ENCODE results near the gene CFAP299.
"Not testable (repeated sequence)": the region's sequence is repeated elsewhere in the genome, so short reads cannot be mapped to it uniquely, and the experiment has no call there.

CFAP299 gene

DNA sequence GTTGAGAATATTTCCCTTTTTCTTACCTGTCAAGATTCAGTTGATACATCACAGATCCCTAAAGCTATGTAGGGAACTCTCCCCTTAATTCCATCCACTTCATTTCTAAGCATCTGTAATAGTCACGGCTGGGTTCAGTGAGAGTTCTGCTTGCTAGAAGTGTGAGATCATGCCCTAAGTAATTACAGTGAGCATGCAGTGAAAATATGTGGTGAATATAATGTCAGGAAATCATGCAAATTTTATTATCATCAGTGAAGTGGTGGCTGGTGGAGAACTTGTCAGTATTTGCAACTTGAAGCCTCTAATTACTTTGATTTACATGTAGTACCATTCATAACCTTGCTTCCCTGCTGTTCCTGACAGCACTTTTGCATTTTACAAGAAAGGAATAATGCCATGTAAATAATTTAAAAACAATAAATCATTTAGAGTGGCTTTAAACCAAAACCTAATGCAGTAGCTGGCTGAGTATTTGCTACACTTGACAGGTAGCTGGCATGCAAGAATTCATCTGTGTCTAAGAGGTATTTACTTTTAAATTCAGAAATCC lies 28.3 kb upstream of the CFAP299 start:
- H3K27me3 ChIP-seq (ENCODE audit: control insufficient read depth, insufficient read depth, low read length): no peaks in the 10 kb centered on the region
- H3K4me3 ChIP-seq (ENCODE audit: low read length): no peak overlapping the region
- peaks cover 1% of the 10 kb centered on the region for H3K4me1 ChIP-seq (ENCODE audit: control insufficient read depth, insufficient read depth, low read length)
- no peaks in the 10 kb centered on the region for H3K36me3 ChIP-seq (ENCODE audit: control insufficient read depth, insufficient read depth, low read length)
- H3K9me3 ChIP-seq (ENCODE audit: control insufficient read depth, insufficient read depth, low read length): no peaks in the 10 kb centered on the region
- no peak overlapping the region for H3K27ac ChIP-seq (ENCODE audit: low read length)
- DNase-seq (ENCODE audit: low read depth, low spot score): no peak
- no CpG with 5 or more reads among the region's 1 CpG for WGBS (ENCODE audit: insufficient coverage, insufficient read length)

DNA sequence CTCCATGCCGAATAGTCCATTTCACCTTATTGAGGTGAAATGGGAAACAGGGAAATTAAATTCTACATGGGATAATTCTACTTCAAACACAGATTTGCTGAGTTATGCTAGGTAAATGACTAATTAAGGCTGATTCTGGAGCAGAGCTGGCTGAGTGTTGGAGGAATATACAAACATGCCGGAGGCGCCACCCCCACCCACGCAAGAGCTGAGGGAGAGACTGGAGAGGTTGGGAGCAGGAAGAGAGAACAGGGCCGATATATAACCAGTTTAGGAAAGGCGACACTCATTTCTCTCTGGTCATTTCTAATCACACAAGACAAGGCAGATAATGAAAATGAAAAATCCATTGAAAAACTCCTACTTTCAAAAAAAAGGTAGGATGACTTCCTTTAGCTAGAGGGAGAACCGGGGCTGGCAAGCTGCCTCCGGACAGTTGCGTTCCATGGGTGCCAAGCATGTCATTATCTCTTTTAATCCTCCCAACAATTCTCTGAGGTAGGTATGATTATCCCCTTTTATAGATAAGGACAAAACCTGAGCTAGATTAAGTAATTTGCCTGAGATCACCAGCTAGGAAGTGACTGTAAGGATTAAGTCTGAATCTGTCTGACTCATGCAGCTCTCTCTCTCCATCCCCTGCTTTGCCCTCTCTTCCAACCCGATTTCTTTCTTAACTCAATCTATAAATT lies 27.6 kb upstream of the CFAP299 start:
- WGBS (ENCODE audit: insufficient coverage, insufficient read length): 100% methylated on average over 1 of the region's 10 CpGs

DNA sequence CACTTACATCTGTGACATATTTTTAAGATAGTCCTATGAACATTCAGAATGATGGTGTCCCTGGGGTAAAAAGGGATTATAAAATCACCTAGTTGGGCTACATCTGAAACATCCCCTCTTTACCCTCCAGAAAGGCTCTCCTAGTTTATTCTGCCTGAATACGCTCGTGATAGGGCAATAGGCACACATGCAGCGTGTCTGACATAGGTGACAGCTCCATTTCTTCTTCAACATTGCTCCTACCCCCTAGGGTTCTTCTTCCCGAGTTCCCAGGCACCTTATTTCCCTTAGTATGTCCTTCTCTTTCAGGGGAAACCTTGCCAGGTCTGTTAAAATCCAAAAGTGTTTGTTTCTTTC lies 27.1 kb upstream of the CFAP299 start:
- Histone ChIP-seq H3K9me3 (ENCODE audit: control insufficient read depth, insufficient read depth, low read length) (no peaks in the 10 kb centered on the region), H3K27ac (ENCODE audit: low read length) (no peak overlapping the region), H3K27me3 (ENCODE audit: control insufficient read depth, insufficient read depth, low read length) (no peaks in the 10 kb centered on the region), H3K4me3 (ENCODE audit: low read length) (no peak overlapping the region), H3K36me3 (ENCODE audit: control insufficient read depth, insufficient read depth, low read length) (no peaks in the 10 kb centered on the region), H3K4me1 (ENCODE audit: control insufficient read depth, insufficient read depth, low read length) (peaks cover 1% of the 10 kb centered on the region; the same call in 1 of the 2 replicates)
- WGBS (ENCODE audit: insufficient coverage, insufficient read length): no CpG with 5 or more reads among the region's 4 CpGs
- DNase-seq (ENCODE audit: low read depth, low spot score): no peak

More for the DNA sequence above, 27.6 kb upstream of the CFAP299 start:
- Histone ChIP-seq H3K27ac (ENCODE audit: low read length) (no peak overlapping the region), H3K4me3 (ENCODE audit: low read length) (no peak overlapping the region), H3K4me1 (ENCODE audit: control insufficient read depth, insufficient read depth, low read length) (peaks cover 1% of the 10 kb centered on the region), H3K9me3 (ENCODE audit: control insufficient read depth, insufficient read depth, low read length) (no peaks in the 10 kb centered on the region), H3K27me3 (ENCODE audit: control insufficient read depth, insufficient read depth, low read length) (no peaks in the 10 kb centered on the region), H3K36me3 (ENCODE audit: control insufficient read depth, insufficient read depth, low read length) (no peaks in the 10 kb centered on the region)
- no peak for DNase-seq (ENCODE audit: low read depth, low spot score)

DNA sequence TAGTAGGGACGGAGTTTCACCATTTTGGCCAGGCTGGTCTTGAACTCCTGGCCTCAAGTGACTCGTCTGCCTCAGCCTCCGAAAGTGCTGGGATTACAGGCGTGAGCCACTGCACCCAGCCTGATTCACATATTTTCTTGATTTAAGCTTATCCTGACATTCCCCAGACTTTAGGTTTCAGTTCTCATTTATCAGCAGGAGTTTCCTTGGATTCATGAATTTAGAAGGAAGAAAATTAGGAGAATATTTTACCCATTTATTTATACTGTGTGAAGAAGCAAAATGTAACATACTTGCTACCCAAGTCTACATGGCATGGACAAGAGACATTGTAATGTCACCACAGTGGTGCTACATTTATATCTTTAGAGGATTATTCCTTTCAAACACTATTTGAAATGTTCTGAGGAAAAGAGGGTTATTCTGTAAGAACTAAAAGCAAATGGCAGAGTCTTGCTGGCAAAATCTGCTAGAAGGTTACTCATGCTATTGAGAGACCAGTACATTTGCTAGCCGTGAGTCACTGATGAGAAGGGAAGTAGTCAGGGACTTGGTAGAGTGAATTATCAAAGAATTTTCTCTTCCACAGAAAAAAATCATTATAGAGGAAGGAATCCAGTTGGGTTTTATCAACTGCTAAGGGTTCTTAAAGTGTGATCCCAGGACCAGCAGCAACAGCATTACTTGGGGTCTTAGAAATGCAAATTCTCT lies 26.1 kb upstream of the CFAP299 start:
- Histone ChIP-seq H3K36me3 (ENCODE audit: control insufficient read depth, insufficient read depth, low read length) (no peaks in the 10 kb centered on the region), H3K27me3 (ENCODE audit: control insufficient read depth, insufficient read depth, low read length) (no peaks in the 10 kb centered on the region), H3K9me3 (ENCODE audit: control insufficient read depth, insufficient read depth, low read length) (no peaks in the 10 kb centered on the region), H3K27ac (ENCODE audit: low read length) (no peak overlapping the region), H3K4me3 (ENCODE audit: low read length) (no peak overlapping the region), H3K4me1 (ENCODE audit: control insufficient read depth, insufficient read depth, low read length) (peaks cover 1% of the 10 kb centered on the region; the same call in 1 of the 2 replicates)
- no CpG with 5 or more reads among the region's 5 CpGs for WGBS (ENCODE audit: insufficient coverage, insufficient read length)
- no peak for DNase-seq (ENCODE audit: low read depth, low spot score)

DNA sequence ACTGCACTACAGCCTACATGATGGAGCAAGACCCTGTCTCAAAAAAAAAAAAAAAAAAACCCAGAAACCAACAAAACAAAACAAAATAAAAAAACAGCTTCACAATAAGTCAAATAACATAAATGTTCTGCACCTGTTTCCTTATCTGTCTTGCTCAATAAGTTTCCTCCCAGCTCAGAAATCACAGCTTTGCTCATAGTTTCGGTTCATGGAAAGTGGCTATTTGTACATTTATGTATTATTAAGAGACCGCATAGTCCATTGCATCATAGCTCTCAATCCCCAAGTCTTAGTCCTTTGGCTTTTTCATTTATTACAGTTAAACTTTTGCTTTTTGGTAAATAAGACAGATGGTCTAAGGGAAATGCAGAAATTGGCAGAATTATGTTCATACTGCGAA lies 24.4 kb upstream of the CFAP299 start:
- H3K36me3 ChIP-seq (ENCODE audit: control insufficient read depth, insufficient read depth, low read length): no peaks in the 10 kb centered on the region
- no peak overlapping the region for H3K4me3 ChIP-seq (ENCODE audit: low read length)
- peaks cover 1% of the 10 kb centered on the region; the same call in 1 of the 2 replicates for H3K4me1 ChIP-seq (ENCODE audit: control insufficient read depth, insufficient read depth, low read length)
- H3K9me3 ChIP-seq (ENCODE audit: control insufficient read depth, insufficient read depth, low read length): no peaks in the 10 kb centered on the region
- whole genome bisulfite sequencing (ENCODE audit: insufficient coverage, insufficient read length): no CpG with 5 or more reads among the region's 3 CpGs
- H3K27ac ChIP-seq (ENCODE audit: low read length): no peak overlapping the region
- H3K27me3 ChIP-seq (ENCODE audit: control insufficient read depth, insufficient read depth, low read length): no peaks in the 10 kb centered on the region
- no peak for DNase-seq (ENCODE audit: low read depth, low spot score)

DNA sequence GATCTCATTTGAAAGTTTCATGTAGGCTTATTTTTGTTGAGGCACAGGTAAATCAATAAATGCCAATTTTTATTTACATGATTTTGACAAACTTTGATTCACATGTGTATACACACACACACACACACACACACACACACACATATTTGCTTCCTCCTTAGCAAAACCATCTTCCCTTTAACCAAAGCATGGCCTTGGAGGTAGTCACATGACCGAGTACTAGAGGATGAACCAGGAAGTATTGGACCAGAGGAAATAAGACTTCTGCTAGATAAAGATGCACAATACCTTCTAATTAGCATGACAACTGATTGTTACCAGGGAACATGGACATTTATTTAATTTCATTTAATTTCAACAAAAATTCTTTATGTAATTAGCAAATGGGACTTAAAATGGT lies 23.4 kb upstream of the CFAP299 start:
- Histone ChIP-seq H3K36me3 (ENCODE audit: control insufficient read depth, insufficient read depth, low read length) (no peaks in the 10 kb centered on the region), H3K27me3 (ENCODE audit: control insufficient read depth, insufficient read depth, low read length) (no peaks in the 10 kb centered on the region), H3K27ac (ENCODE audit: low read length) (no peak overlapping the region), H3K4me3 (ENCODE audit: low read length) (no peak overlapping the region), H3K4me1 (ENCODE audit: control insufficient read depth, insufficient read depth, low read length) (peaks cover under 1% of the 10 kb centered on the region; the same call in 1 of the 2 replicates), H3K9me3 (ENCODE audit: control insufficient read depth, insufficient read depth, low read length) (no peaks in the 10 kb centered on the region)
- DNase-seq (ENCODE audit: low read depth, low spot score): no peak
- no CpG with 5 or more reads among the region's 1 CpG for WGBS (ENCODE audit: insufficient coverage, insufficient read length)

DNA sequence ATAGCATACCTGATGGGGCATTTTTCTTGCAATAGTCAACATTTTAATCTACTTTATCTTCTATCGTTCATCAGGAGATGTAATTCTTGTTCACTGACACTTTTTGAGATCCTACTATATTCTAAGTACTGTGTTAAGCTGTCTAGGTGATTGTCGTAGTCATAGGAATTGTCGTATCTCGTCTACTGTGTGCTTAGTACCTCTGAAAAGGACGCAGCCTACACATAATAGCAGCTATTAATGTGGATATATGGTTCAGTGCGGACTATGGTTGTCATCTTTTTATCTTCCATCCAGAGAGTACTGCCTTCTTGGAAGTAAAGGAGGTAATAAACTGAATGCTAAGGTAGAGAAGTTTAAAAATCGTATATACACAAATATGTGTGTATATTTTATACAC lies 21.9 kb upstream of the CFAP299 start:
- H3K27me3 ChIP-seq (ENCODE audit: control insufficient read depth, insufficient read depth, low read length): no peaks in the 10 kb centered on the region
- H3K9me3 ChIP-seq (ENCODE audit: control insufficient read depth, insufficient read depth, low read length): no peaks in the 10 kb centered on the region
- DNase-seq (ENCODE audit: low read depth, low spot score): no peak
- H3K27ac ChIP-seq (ENCODE audit: low read length): no peak overlapping the region
- no peak overlapping the region for H3K4me3 ChIP-seq (ENCODE audit: low read length)
- H3K36me3 ChIP-seq (ENCODE audit: control insufficient read depth, insufficient read depth, low read length): no peaks in the 10 kb centered on the region
- WGBS (ENCODE audit: insufficient coverage, insufficient read length): no CpG with 5 or more reads among the region's 7 CpGs
- H3K4me1 ChIP-seq (ENCODE audit: control insufficient read depth, insufficient read depth, low read length): no peaks in the 10 kb centered on the region

DNA sequence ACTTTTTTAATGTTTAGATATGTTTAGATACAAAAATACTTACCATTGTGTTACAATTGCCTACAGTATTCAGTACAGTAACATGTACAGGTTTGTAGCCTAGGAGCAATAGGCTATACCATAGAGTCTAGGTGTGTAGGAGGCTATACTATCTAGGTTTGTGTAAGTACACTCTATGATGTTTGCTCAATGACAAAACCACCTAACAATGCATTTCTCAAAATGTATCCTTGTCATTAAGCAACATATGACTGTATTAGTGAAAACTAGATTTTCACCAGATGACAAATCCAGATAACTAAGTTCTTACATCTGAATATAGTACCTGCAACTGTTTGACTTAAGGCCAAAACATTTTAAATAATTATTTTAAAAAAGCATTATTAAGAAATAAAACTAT lies 19.7 kb upstream of the CFAP299 start:
- H3K36me3 ChIP-seq (ENCODE audit: control insufficient read depth, insufficient read depth, low read length); H3K4me3 ChIP-seq (ENCODE audit: low read length); H3K4me1 ChIP-seq (ENCODE audit: control insufficient read depth, insufficient read depth, low read length); H3K9me3 ChIP-seq (ENCODE audit: control insufficient read depth, insufficient read depth, low read length); H3K27me3 ChIP-seq (ENCODE audit: control insufficient read depth, insufficient read depth, low read length); H3K27ac ChIP-seq (ENCODE audit: low read length); DNase-seq (ENCODE audit: low read depth, low spot score): not testable (repeated sequence)

DNA sequence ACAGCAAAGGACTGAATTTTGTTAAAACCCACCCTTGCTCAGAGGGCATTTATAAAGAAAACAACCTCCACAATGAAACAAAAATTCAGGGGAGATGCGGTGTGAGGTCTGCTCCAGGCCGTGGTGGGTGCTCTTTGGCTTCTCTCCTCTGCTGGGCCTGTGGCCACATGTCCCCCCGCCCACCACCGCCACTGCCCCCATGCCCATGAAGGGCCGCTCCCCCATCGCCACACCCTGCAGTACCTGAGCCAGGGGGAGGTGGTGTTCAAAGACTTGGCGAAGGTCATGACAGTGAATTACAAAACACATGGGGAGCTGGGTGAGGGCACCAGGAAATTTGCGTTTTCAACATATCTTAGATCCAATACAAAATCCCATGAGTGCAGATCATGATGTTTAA lies 14.2 kb upstream of the CFAP299 start:
- H3K9me3 ChIP-seq (ENCODE audit: control insufficient read depth, insufficient read depth, low read length): no peaks in the 10 kb centered on the region
- no CpG with 5 or more reads among the region's 8 CpGs for WGBS (ENCODE audit: insufficient coverage, insufficient read length)
- H3K36me3 ChIP-seq (ENCODE audit: control insufficient read depth, insufficient read depth, low read length): no peaks in the 10 kb centered on the region

DNA sequence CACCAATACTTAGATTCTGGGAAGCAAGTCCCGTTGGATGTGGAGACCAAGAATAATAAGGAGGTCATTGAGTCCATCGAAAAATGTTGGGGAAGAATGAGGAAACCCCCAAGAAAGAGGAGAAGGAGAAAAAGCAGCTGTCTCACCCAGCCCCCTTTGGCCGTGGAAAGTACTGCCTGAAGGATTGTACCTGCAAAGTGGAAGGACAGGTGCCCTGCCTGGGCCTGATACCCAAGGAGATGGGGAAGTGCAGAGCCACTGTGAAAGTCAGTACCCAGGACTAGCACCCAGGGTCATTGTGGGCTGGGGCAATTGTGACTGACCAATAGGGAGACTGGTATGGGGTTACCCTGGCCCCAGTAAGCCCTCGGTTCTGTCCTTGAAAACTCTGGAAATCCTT lies 13.8 kb upstream of the CFAP299 start:
- H3K4me1 ChIP-seq (ENCODE audit: control insufficient read depth, insufficient read depth, low read length): no peaks in the 10 kb centered on the region
- DNase-seq (ENCODE audit: low read depth, low spot score): no peak
- H3K9me3 ChIP-seq (ENCODE audit: control insufficient read depth, insufficient read depth, low read length): no peaks in the 10 kb centered on the region
- no peak overlapping the region for H3K27ac ChIP-seq (ENCODE audit: low read length)
- H3K4me3 ChIP-seq (ENCODE audit: low read length): no peak overlapping the region
- H3K27me3 ChIP-seq (ENCODE audit: control insufficient read depth, insufficient read depth, low read length): no peaks in the 10 kb centered on the region
- no peaks in the 10 kb centered on the region for H3K36me3 ChIP-seq (ENCODE audit: control insufficient read depth, insufficient read depth, low read length)
- WGBS (ENCODE audit: insufficient coverage, insufficient read length): no CpG with 5 or more reads among the region's 4 CpGs

More for the DNA sequence above, 14.2 kb upstream of the CFAP299 start:
- H3K4me1 ChIP-seq (ENCODE audit: control insufficient read depth, insufficient read depth, low read length): no peaks in the 10 kb centered on the region
- no peak overlapping the region for H3K4me3 ChIP-seq (ENCODE audit: low read length)
- no peaks in the 10 kb centered on the region for H3K27me3 ChIP-seq (ENCODE audit: control insufficient read depth, insufficient read depth, low read length)
- no peak overlapping the region for H3K27ac ChIP-seq (ENCODE audit: low read length)
- DNase-seq (ENCODE audit: low read depth, low spot score): no peak

DNA sequence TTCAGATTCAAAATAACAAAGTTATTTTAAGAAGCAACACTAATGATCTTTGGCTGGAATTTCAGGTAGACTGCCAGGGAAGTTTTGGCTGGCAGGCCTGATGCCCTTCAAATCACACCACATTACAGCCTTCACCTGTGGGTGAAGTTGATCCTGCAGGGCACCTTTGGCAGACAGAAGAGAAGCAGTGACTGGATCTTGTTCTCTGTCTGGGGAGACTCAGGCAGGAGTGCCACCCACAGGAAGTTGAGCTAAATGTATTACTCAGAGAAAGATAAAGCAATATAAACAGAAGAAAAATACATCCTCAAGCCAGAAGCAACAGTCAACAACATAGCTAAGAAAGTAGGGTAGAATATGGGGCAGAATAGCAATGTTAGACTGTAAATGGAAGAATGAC lies 12.8 kb upstream of the CFAP299 start:
- DNase-seq (ENCODE audit: low read depth, low spot score): no peak
- no peaks in the 10 kb centered on the region for H3K4me1 ChIP-seq (ENCODE audit: control insufficient read depth, insufficient read depth, low read length)
- H3K9me3 ChIP-seq (ENCODE audit: control insufficient read depth, insufficient read depth, low read length): no peaks in the 10 kb centered on the region
- H3K36me3 ChIP-seq (ENCODE audit: control insufficient read depth, insufficient read depth, low read length): no peaks in the 10 kb centered on the region
- H3K4me3 ChIP-seq (ENCODE audit: low read length): no peak overlapping the region
- no peak overlapping the region for H3K27ac ChIP-seq (ENCODE audit: low read length)
- no peaks in the 10 kb centered on the region for H3K27me3 ChIP-seq (ENCODE audit: control insufficient read depth, insufficient read depth, low read length)
